ENCODE measurements around the gene CLINT1.

CLINT1 gene

GRCh38 chr5:157743163-157744050 is 115.5 kb downstream of the CLINT1 start, which contains the start of gene LSM11:
LSM11 (plus strand) TSS chr5:157743712; CDS start chr5:157743751, 39 bp downstream.
- peak within 1 kb of the TSS; percentile 80 for H3K4me3 ChIP-seq (ENCODE audit: low read depth, low read length)
- TF ChIP-seq, protein P1, sequence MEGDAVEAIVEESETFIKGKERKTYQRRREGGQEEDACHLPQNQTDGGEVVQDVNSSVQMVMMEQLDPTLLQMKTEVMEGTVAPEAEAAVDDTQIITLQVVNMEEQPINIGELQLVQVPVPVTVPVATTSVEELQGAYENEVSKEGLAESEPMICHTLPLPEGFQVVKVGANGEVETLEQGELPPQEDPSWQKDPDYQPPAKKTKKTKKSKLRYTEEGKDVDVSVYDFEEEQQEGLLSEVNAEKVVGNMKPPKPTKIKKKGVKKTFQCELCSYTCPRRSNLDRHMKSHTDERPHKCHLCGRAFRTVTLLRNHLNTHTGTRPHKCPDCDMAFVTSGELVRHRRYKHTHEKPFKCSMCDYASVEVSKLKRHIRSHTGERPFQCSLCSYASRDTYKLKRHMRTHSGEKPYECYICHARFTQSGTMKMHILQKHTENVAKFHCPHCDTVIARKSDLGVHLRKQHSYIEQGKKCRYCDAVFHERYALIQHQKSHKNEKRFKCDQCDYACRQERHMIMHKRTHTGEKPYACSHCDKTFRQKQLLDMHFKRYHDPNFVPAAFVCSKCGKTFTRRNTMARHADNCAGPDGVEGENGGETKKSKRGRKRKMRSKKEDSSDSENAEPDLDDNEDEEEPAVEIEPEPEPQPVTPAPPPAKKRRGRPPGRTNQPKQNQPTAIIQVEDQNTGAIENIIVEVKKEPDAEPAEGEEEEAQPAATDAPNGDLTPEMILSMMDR (IDR thresholded peaks at IDR 0.05; ENCODE audit: insufficient read depth, low read length, missing control alignments) = peak; percentile 100
- ChIA-PET CTCF (interaction anchor here (0.6 to 16.3 kb wide), 86 partner anchors 8 to 1470 kb away, joined by 3 to 242 read pairs (median 4); partner anchors contain the start of genes C5orf52 and THG1L), POLR2A (interaction anchor here (0.6 to 1.1 kb wide), 4 partner anchors 12 to 185 kb away, joined by 3 to 6 read pairs (median 4); partner anchors contain the start of genes CLINT1 and THG1L)
- DNase-seq (ENCODE audit: low read depth, low spot score) = no peak

DNA sequence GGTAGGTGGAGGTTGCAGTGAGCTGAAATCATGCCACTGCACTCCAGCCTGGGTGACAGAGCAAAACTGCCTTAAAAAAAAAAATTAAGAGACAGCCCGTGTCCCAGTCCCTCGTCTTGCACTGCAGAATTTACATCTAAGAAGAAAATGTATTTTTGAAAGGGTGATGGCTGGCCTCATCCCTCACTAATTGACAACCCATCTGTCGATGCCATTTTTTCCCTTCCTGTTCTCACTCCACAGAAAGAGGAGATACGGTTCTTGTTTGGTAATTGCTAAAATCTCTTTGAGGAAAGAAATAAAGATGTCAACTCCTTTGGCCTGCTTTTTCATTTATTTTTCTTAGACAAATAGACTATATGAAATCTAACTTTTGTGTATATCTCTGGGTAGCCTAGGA is 117.8 kb downstream of the CLINT1 start:
- CTCF ChIA-PET = interaction anchor here (0.8 to 16.3 kb wide), 9 partner anchors 10 to 413 kb away, joined by 3 to 242 read pairs (median 34); partner anchors contain the start of genes C5orf52 and THG1L
- POLR2A ChIA-PET = no interaction called here
- no peak overlapping the region for H3K4me3 ChIP-seq (ENCODE audit: low read depth, low read length)

DNA sequence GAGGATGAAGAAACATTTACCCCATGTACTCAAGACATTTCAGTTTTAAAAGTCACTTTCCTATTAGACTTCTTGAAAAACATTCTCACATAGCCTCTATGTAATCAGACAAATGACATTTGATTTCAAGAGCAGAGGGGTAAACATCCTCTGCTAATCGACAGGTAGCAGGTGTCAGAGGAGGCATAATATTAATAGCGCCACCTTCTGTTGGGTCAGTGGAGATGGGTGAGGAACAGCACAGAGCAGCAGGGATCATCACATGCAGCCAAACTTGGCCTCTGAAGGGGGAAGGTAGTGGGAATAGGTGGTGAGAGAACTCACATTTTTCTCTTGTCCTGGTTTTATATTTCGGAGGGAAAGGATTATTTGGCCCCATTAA is 118.7 kb downstream of the CLINT1 start:
- H3K4me3 ChIP-seq (ENCODE audit: low read depth, low read length) = no peak overlapping the region
- no peak for DNase-seq (ENCODE audit: low read depth, low spot score)
- TF ChIP-seq, protein P1 (IDR thresholded peaks at IDR 0.05; ENCODE audit: insufficient read depth, low read length, missing control alignments) = peak; percentile 40
- ChIA-PET POLR2A (no interaction called here), CTCF (interaction anchor here (0.7 to 16.3 kb wide), 5 partner anchors 9 to 575 kb away, joined by 3 to 242 read pairs (median 113); partner anchors contain the start of gene THG1L)

More for the DNA sequence above, 117.8 kb downstream of the CLINT1 start:
- no peak for DNase-seq (ENCODE audit: low read depth, low spot score)
- TF ChIP-seq, protein P1 (IDR thresholded peaks at IDR 0.05; ENCODE audit: insufficient read depth, low read length, missing control alignments) = no peak

GRCh38 chr5:157739388-157740228 is 119.3 kb downstream of the CLINT1 start:
- CTCF ChIA-PET = interaction anchor here (0.7 to 2.5 kb wide), 5 partner anchors 9 to 411 kb away, joined by 3 to 12 read pairs (median 3); no protein-coding TSS in a partner anchor
- no peak for DNase-seq (ENCODE audit: low read depth, low spot score)
- TF ChIP-seq, protein P1 (IDR thresholded peaks at IDR 0.05; ENCODE audit: insufficient read depth, low read length, missing control alignments) = no peak
- POLR2A ChIA-PET = no interaction called here
- no peak overlapping the region for H3K4me3 ChIP-seq (ENCODE audit: low read depth, low read length)

GRCh38 chr5:157735991-157736390 is 123.0 kb downstream of the CLINT1 start:
- H3K4me3 ChIP-seq (ENCODE audit: low read depth, low read length) = no peak overlapping the region
- TF ChIP-seq, protein P1 (IDR thresholded peaks at IDR 0.05; ENCODE audit: insufficient read depth, low read length, missing control alignments) = no peak
- no peak for DNase-seq (ENCODE audit: low read depth, low spot score)
- ChIA-PET POLR2A (no interaction called here), CTCF (no interaction called here)
